Spleen (tissue), 11 donors: Measurements from ENCODE around the gene PACRG. TPM values are rescaled to one million over a fixed set of nuclear protein-coding genes. Genes with fewer than 3 reads are reported as not detected.

Experiments used
- DNase-seq: peaks from one replicate; pipeline ENCODE4 v3.0.0-alpha.2; 2020
- H3K27ac ChIP-seq, 8 donors: fragments of 200-600 bp; sonication (generic) in 7 of 8; 1 replicate in 4 of 8; 2 replicates in 4 of 8; pipeline versions ENCODE4 v1.5.0 to v1.8.0; 2016 to 2021; ENCODE audit warnings: inconsistent platforms in 4 of 8, mild to moderate bottlenecking in 4 of 8, moderate library complexity in 1 of 8
- H3K27me3 ChIP-seq, 7 donors: fragments of 200-600 bp; sonication (generic) in 6 of 7; replicated peaks in 1 of 7; 1 replicate in 4 of 7; 2 replicates in 3 of 7; pipeline versions ENCODE4 v1.5.0 to v1.8.0; 2016 to 2021; ENCODE audit warnings: inconsistent platforms in 3 of 7, mild to moderate bottlenecking in 1 of 7
- H3K36me3 ChIP-seq, 6 donors: fragments of 200-600 bp; sonication (generic) in 5 of 6; 1 replicate in 4 of 6; 2 replicates in 2 of 6; pipeline versions ENCODE4 v1.5.0 to v1.8.0; 2016 to 2021; ENCODE audit warnings: inconsistent platforms in 2 of 6
- H3K4me1 ChIP-seq, 6 donors: fragments of 200-600 bp; sonication (generic) in 5 of 6; 1 replicate in 3 of 6; 2 replicates in 3 of 6; pipeline versions ENCODE4 v1.5.0 to v1.8.0; 2016 to 2021; ENCODE audit warnings: inconsistent platforms in 3 of 6
- H3K4me3 ChIP-seq, 8 donors: fragments of 200-600 bp; sonication (generic) in 7 of 8; 1 replicate in 4 of 8; 2 replicates in 4 of 8; pipeline versions ENCODE4 v1.5.0 to v1.8.0; 2016 to 2021; ENCODE audit warnings: inconsistent platforms in 4 of 8, mild to moderate bottlenecking in 4 of 8, moderate library complexity in 2 of 8
- H3K9me3 ChIP-seq, 8 donors: fragments of 200-600 bp; sonication (generic) in 7 of 8; 1 replicate in 4 of 8; 2 replicates in 4 of 8; pipeline versions ENCODE4 v1.5.0 to v1.8.0; 2016 to 2021; ENCODE audit warnings: inconsistent platforms in 4 of 8
- POLR2A ChIP-seq, 3 donors: fragments of 450-650 bp; IDR thresholded peaks; one replicate each; pipeline ENCODE4 v1.5.1; 2017; ENCODE audit warnings: antibody characterized with exemption in 3 of 3, mild to moderate bottlenecking in 1 of 3
- POLR2AphosphoS5 ChIP-seq, 3 donors: sonication (generic); formaldehyde crosslinking; IDR thresholded peaks; one replicate each; pipeline ENCODE4 v1.5.1; 2017; ENCODE audit warnings: antibody characterized with exemption in 3 of 3
- WGBS, 5 donors: extraction: QIAGEN DNeasy Blood & Tissue Kit in 3 of 5; methylation state at CpG; one replicate each; pipeline versions ENCODE4 v1.1.5 to v1.1.7; 2013 to 2018; 5-methylcytosine and 5-hydroxymethylcytosine counted together
- intact Hi-C: fragments of 100-400 bp; cut with DNase I; formaldehyde crosslinking; loops from one replicate; pipeline ENCODE4 v1.15.0; 2023; ENCODE audit warnings: low total_unique reads
- polyA plus RNA-seq, 3 donors: library from polyadenylated mRNA; stranded (reverse); fragments of 200-250 nt; gene quantifications; one replicate each; pipeline ENCODE4 v1.2.1, GENCODE V29; 2013
- total RNA-seq, 7 donors: library from RNA; depleted of rRNA in 3 of 7; stranded (reverse); fragments of >200 nt in 3 of 7; fragmentation: NEBNext Ultra II Directional in 4 of 7; extraction: Animal tissue kit (Norgen Biotek cat#: 25700) in 4 of 7; gene quantifications; one replicate each; pipeline versions ENCODE4 v1.1.0 to v1.2.1, GENCODE V29; 2016 to 2021
- TF ChIP-seq, protein P1 (sequence below), 11 experiments: fragments of 200-600 bp in 7 of 11; fragments of 450-650 bp in 4 of 11; sonication (generic) in 4 of 11; IDR thresholded peaks in 8 of 11; conservative IDR thresholded peaks in 3 of 11; 1 replicate in 7 of 11; 2 replicates in 4 of 11; pipeline versions ENCODE4 v1.4.0 to v1.8.0; 2016 to 2021; ENCODE audit warnings: antibody characterized with exemption in 11 of 11, inconsistent platforms in 4 of 11, mild to moderate bottlenecking in 1 of 11
- donor health status: healthy with polysubstance abuse.
- donor health status: DM: no; HTN: no; CAD: no; lungs with moderate emphysema.
- donor health status: DM: no; HTN: no; CAD: no.
- donor health status: Bipolar disorder and iron deficiency.
- donor health status: healthy.
- donor health status: DM: no; HTN: no; CAD: no.
- donor health status: DM: yes; HTN: yes; CAD: no.

PACRG gene
- total and polyA plus RNA-seq, 10 donors: 0.32 to 2.0 (median 1.0) TPM; not detected in 5

GRCh38 chr6:162951164-162951743, 223.5 kb downstream of the PACRG start:
- Histone ChIP-seq H3K4me3 (no peak overlapping the region), H3K36me3 (no peaks in the 10 kb centered on the region), H3K27me3 (no peaks in the 10 kb centered on the region), H3K9me3 (peaks cover 0 to 6% (median 0%) of the 10 kb centered on the region in 8 donors), H3K27ac (no peak overlapping the region), H3K4me1 (no peaks in the 10 kb centered on the region)
- DNase-seq: no peak
- intact Hi-C loops: no loop called here
- WGBS, 5 donors: 67 to 83% (median 75%) methylated on average over 4 of the region's 4 CpGs
- TF ChIP-seq, protein P1, sequence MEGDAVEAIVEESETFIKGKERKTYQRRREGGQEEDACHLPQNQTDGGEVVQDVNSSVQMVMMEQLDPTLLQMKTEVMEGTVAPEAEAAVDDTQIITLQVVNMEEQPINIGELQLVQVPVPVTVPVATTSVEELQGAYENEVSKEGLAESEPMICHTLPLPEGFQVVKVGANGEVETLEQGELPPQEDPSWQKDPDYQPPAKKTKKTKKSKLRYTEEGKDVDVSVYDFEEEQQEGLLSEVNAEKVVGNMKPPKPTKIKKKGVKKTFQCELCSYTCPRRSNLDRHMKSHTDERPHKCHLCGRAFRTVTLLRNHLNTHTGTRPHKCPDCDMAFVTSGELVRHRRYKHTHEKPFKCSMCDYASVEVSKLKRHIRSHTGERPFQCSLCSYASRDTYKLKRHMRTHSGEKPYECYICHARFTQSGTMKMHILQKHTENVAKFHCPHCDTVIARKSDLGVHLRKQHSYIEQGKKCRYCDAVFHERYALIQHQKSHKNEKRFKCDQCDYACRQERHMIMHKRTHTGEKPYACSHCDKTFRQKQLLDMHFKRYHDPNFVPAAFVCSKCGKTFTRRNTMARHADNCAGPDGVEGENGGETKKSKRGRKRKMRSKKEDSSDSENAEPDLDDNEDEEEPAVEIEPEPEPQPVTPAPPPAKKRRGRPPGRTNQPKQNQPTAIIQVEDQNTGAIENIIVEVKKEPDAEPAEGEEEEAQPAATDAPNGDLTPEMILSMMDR (IDR thresholded peaks at IDR 0.05 in 8 of 11, conservative IDR thresholded peaks at IDR 0.05 in 3 of 11): no peak
- TF ChIP-seq POLR2A (IDR thresholded peaks at IDR 0.05): no peak
- no peak for TF ChIP-seq POLR2AphosphoS5 (IDR thresholded peaks at IDR 0.05)

DNA sequence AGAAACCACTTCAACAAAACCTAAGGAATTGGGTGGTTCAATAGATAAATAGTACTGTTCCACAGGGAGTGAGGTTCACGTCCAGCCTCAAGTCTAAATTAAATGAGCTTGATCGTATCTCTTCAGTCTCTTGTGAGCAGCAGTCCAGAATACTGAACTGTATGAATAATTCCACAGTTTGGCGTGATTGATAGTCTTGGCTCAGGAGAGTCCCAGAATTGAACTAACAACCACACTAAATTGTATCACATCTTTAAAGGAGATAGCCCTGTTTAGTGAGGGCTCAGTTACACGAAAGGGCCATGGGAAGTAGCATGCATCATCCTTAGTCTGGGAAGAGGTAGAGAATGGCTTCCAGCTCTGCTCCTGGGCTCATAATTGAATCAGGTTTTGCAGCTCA, 224.6 kb downstream of the PACRG start:
- Histone ChIP-seq H3K27ac (no peak overlapping the region), H3K36me3 (no peaks in the 10 kb centered on the region), H3K4me3 (no peak overlapping the region), H3K9me3 (no peaks in the 10 kb centered on the region), H3K4me1 (no peaks in the 10 kb centered on the region), H3K27me3 (no peaks in the 10 kb centered on the region)
- intact Hi-C loops: no loop called here
- TF ChIP-seq POLR2A (IDR thresholded peaks at IDR 0.05) (no peak), POLR2AphosphoS5 (IDR thresholded peaks at IDR 0.05) (no peak)
- TF ChIP-seq, protein P1 (IDR thresholded peaks at IDR 0.05 in 8 of 11, conservative IDR thresholded peaks at IDR 0.05 in 3 of 11): no peak
- 80 to 93% (median 83%) methylated on average over 4 of the region's 4 CpGs for WGBS, 5 donors
- no peak for DNase-seq

GRCh38 chr6:162957062-162957461, 229.3 kb downstream of the PACRG start:
- intact Hi-C loops: no loop called here
- WGBS, 5 donors: 83 to 98% (median 94%) methylated on average over 3 of the region's 3 CpGs
- H3K27ac ChIP-seq: no peak overlapping the region
- no peaks in the 10 kb centered on the region for H3K4me1 ChIP-seq
- no peak overlapping the region for H3K4me3 ChIP-seq
- DNase-seq: no peak
- H3K36me3 ChIP-seq: no peaks in the 10 kb centered on the region
- no peaks in the 10 kb centered on the region for H3K9me3 ChIP-seq
- H3K27me3 ChIP-seq: no peaks in the 10 kb centered on the region
- TF ChIP-seq POLR2A (IDR thresholded peaks at IDR 0.05) (no peak), POLR2AphosphoS5 (IDR thresholded peaks at IDR 0.05) (no peak)
- TF ChIP-seq, protein P1 (IDR thresholded peaks at IDR 0.05 in 8 of 11, conservative IDR thresholded peaks at IDR 0.05 in 3 of 11): no peak

DNA sequence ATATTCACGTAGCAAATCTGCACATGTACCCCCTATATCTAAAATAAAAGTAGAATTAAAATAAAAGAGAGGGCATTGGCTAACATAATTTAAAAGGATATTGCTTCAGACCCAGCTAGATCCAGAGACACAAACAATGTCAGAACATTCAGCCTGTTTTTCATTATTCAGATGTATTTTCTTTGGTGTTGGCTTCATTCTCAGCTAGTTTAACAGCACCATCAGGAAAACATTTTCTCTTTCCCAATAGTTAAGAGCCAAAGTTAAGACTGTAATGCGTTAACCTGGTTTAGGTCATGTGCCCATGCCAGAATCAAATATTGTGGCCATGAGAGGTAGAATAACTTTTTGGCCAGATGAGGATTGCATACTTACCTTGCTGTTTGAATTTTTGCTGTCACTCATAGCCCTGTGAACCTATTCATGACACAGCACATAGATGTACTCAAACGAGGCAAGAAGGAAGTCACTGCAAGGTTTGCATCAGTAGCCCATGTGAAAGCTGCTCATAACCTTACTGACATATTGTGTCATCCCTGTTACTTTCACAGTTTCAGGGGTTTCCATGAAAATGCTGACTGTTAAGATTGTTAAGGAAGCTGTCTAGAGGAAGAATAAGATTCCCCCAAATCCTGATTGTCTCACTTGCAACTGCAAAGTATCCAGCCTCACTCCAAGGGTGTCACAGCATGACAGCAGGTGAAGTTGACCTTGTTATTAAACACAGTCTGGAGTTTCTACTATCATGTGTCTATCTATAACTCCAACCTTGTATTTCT, 233.1 kb downstream of the PACRG start:
- Histone ChIP-seq H3K9me3 (peaks cover 0 to 5% (median 0%) of the 10 kb centered on the region in 8 donors), H3K36me3 (no peaks in the 10 kb centered on the region), H3K4me1 (no peaks in the 10 kb centered on the region), H3K27ac (no peak overlapping the region), H3K27me3 (no peaks in the 10 kb centered on the region), H3K4me3 (no peak overlapping the region)
- no peak for DNase-seq
- WGBS, 5 donors: 67 to 80% (median 76%) methylated on average over 3 of the region's 3 CpGs
- no peak for TF ChIP-seq POLR2AphosphoS5 (IDR thresholded peaks at IDR 0.05)
- no peak for TF ChIP-seq POLR2A (IDR thresholded peaks at IDR 0.05)
- TF ChIP-seq, protein P1 (IDR thresholded peaks at IDR 0.05 in 8 of 11, conservative IDR thresholded peaks at IDR 0.05 in 3 of 11): no peak
- intact Hi-C loops: no loop called here
